Measurements from ENCODE around the gene P3R3URF. TPM values are rescaled to one million over a fixed set of nuclear protein-coding genes. Genes with fewer than 3 reads are reported as not detected.

Gene P3R3URF
- total RNA-seq, 4 donors from 2014 or later = not detected

DNA sequence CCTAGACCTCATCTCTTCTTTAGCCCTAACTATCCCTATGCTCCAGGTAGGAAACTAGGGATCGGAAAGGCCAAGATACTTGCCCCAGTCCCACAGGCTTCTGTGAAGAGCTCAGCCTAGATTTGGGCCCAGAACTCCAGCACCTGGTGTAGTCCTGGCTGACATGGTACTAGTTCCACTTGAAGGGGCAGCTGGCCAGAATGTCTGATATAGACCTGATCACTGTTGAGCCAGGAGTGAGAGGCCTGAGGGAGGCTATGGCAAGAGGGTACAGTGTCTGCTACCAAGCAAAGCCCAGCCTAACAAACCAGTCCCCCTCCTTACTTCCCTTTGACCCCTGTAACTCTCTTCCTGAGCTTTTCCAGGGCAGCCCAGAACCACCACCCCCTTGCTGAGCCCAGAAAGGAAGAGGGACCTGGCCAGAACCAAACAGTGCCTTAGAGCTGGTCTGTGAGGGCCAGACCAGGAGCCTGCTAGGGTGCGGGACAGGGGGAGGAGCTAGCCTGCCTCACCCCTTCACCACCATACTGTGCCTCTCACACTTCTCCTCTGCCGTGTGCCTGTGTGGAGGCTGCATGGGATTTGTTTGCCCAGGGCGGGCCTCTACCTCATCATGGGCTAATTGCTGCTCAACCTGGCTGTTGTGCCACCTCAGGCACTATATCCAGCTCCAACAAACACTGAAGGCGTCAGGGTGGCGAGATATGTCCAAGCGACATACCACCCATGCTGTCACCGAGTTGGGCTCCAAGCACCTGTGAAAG lies 11.0 kb upstream of the P3R3URF start:
- peaks cover 13 to 54% (median 40%) of the 10 kb centered on the region in 4 donors for H3K36me3 ChIP-seq
- H3K9me3 ChIP-seq = no peaks in the 10 kb centered on the region
- H3K27me3 ChIP-seq = no peaks in the 10 kb centered on the region
- 85% methylated on average over 4 of the region's 8 CpGs for WGBS
- peaks cover 17 to 31% (median 23%) of the 10 kb centered on the region in 4 donors for H3K4me1 ChIP-seq
- TF ChIP-seq POLR2A (IDR thresholded peaks at IDR 0.05; ENCODE audit: low read depth) (no peak), POLR2AphosphoS5 (IDR thresholded peaks at IDR 0.05) (no peak), EP300 (IDR thresholded peaks at IDR 0.05) (no peak)
- TF ChIP-seq, protein P1, sequence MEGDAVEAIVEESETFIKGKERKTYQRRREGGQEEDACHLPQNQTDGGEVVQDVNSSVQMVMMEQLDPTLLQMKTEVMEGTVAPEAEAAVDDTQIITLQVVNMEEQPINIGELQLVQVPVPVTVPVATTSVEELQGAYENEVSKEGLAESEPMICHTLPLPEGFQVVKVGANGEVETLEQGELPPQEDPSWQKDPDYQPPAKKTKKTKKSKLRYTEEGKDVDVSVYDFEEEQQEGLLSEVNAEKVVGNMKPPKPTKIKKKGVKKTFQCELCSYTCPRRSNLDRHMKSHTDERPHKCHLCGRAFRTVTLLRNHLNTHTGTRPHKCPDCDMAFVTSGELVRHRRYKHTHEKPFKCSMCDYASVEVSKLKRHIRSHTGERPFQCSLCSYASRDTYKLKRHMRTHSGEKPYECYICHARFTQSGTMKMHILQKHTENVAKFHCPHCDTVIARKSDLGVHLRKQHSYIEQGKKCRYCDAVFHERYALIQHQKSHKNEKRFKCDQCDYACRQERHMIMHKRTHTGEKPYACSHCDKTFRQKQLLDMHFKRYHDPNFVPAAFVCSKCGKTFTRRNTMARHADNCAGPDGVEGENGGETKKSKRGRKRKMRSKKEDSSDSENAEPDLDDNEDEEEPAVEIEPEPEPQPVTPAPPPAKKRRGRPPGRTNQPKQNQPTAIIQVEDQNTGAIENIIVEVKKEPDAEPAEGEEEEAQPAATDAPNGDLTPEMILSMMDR (IDR thresholded peaks at IDR 0.05) = no peak
- DNase-seq (ENCODE audit: extremely low spot score) = no peak
- no peak overlapping the region for H3K4me3 ChIP-seq
- intact Hi-C loops (cut with DNase I) = loop anchor here (10.0 kb wide), 1 partner anchor 312 kb away; no protein-coding TSS in a partner anchor
- no peak overlapping the region for H3K27ac ChIP-seq (replicated peaks in 1 of 4)

DNA sequence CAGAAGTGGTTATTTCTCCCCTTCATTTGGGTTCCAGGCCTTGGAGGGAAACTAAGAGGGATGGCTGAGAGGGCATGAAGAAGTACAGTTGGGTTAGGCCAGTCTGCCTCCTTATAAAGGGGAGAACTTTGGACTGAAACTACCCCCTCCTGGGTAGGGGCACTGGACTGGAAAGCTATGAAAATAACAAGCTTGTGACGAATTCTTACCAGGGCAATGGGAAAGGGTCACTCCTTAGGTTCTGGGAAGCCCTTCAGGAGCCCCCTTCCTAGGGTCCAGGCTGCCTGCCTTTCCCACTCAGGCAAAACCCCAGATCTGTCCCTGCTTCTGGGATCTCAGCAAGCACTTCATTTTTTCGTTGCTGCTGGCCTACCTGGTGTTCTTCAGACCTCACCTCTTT lies 9.8 kb upstream of the P3R3URF start:
- H3K27me3 ChIP-seq = no peaks in the 10 kb centered on the region
- intact Hi-C loops (cut with DNase I) = loop anchor here (10.0 kb wide), 1 partner anchor 311 kb away; no protein-coding TSS in a partner anchor
- no peak overlapping the region for H3K4me3 ChIP-seq
- no peak overlapping the region for H3K27ac ChIP-seq (replicated peaks in 1 of 4)
- 91% methylated on average over 2 of the region's 2 CpGs for WGBS
- peaks cover 7 to 42% (median 31%) of the 10 kb centered on the region in 4 donors for H3K36me3 ChIP-seq
- no peak for TF ChIP-seq EP300 (IDR thresholded peaks at IDR 0.05)
- TF ChIP-seq POLR2AphosphoS5 (IDR thresholded peaks at IDR 0.05) = no peak
- TF ChIP-seq, protein P1 (IDR thresholded peaks at IDR 0.05) = no peak
- TF ChIP-seq POLR2A (IDR thresholded peaks at IDR 0.05; ENCODE audit: low read depth) = no peak
- H3K4me1 ChIP-seq = peaks cover 17 to 31% (median 23%) of the 10 kb centered on the region in 4 donors
- no peaks in the 10 kb centered on the region for H3K9me3 ChIP-seq
- DNase-seq (ENCODE audit: extremely low spot score) = no peak

DNA sequence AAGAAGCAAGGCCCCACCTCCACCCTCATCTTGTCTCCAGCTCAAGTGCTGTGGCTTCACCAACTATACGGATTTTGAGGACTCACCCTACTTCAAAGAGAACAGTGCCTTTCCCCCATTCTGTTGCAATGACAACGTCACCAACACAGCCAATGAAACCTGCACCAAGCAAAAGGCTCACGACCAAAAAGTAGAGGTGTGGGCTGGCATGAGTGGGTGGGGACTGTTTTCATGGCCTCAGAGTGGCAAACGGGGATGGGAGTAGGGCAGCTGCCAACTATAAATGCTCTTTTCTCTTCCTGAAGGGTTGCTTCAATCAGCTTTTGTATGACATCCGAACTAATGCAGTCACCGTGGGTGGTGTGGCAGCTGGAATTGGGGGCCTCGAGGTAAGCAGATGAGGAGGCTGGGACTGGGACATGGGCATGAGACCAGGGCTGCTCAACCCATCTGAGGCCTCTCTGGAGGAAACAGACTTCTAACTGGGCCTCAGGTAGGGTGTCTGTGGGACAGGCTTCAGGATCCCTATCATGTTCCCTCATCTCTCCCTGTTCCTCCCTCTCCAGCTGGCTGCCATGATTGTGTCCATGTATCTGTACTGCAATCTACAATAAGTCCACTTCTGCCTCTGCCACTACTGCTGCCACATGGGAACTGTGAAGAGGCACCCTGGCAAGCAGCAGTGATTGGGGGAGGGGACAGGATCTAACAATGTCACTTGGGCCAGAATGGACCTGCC lies 8.8 kb upstream of the P3R3URF start:
- WGBS = 84% methylated on average over 7 of the region's 7 CpGs
- Histone ChIP-seq H3K27ac (replicated peaks in 1 of 4) (no peak overlapping the region), H3K9me3 (no peaks in the 10 kb centered on the region), H3K36me3 (peaks cover 0 to 32% (median 21%) of the 10 kb centered on the region in 4 donors), H3K27me3 (no peaks in the 10 kb centered on the region), H3K4me3 (no peak overlapping the region), H3K4me1 (peaks cover 20 to 31% (median 27%) of the 10 kb centered on the region in 4 donors)
- DNase-seq (ENCODE audit: extremely low spot score) = no peak
- TF ChIP-seq POLR2A (IDR thresholded peaks at IDR 0.05; ENCODE audit: low read depth) (no peak), POLR2AphosphoS5 (IDR thresholded peaks at IDR 0.05) (no peak), EP300 (IDR thresholded peaks at IDR 0.05) (no peak)
- TF ChIP-seq, protein P1 (IDR thresholded peaks at IDR 0.05) = no peak
- intact Hi-C loops (cut with DNase I) = loop anchor here (5.0 to 10.0 kb wide), 2 partner anchors 37 to 310 kb away; no protein-coding TSS in a partner anchor

DNA sequence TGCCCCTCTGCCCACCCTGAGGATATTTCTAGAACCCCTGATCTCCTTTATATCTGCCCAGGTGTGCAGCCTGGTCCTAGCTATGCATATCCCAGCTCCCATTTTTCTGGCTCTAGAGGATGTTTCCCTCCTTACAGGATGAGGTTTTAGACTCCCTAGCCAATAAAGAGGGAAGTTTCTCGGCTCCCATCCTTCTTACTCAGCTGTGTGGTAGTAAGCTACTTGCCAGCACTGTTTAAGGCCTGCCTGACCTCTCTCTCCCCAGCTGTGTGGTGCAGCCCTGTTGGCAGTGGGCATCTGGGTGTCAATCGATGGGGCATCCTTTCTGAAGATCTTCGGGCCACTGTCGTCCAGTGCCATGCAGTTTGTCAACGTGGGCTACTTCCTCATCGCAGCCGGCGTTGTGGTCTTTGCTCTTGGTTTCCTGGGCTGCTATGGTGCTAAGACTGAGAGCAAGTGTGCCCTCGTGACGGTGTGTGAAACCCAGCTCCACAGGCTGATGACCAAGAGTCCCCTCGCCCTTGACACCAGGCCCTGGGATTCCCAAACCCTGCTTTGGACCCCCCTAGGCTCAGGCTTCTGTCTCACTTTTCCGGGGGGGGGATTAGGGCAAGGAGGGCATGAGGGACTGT lies 7.8 kb upstream of the P3R3URF start:
- H3K4me1 ChIP-seq = peaks cover 29 to 39% (median 32%) of the 10 kb centered on the region in 4 donors
- TF ChIP-seq EP300 (IDR thresholded peaks at IDR 0.05) (no peak), POLR2A (IDR thresholded peaks at IDR 0.05; ENCODE audit: low read depth) (no peak), POLR2AphosphoS5 (IDR thresholded peaks at IDR 0.05) (no peak)
- TF ChIP-seq, protein P1 (IDR thresholded peaks at IDR 0.05) = no peak
- WGBS = 88% methylated on average over 12 of the region's 12 CpGs
- H3K4me3 ChIP-seq = no peak overlapping the region
- DNase-seq (ENCODE audit: extremely low spot score) = no peak
- H3K27ac ChIP-seq (replicated peaks in 1 of 4) = peak overlapping the region; percentile 63 to 74 (median 70)
- intact Hi-C loops (cut with DNase I) = loop anchor here (5.0 to 10.0 kb wide), 2 partner anchors 38 to 309 kb away; no protein-coding TSS in a partner anchor
- H3K9me3 ChIP-seq = no peaks in the 10 kb centered on the region
- H3K36me3 ChIP-seq = peaks cover 0 to 21% (median 11%) of the 10 kb centered on the region in 4 donors
- H3K27me3 ChIP-seq = no peaks in the 10 kb centered on the region

All from esophagus muscularis mucosa (tissue), 4 donors.